ENCODE data around the gene ELK4.

Gene ELK4

GRCh38 chr1:205631768-205632668, at the start of gene ELK4:
TSS of gene ELK4 (minus strand) at chr1:205632011. CDS start at chr1:205623882, 8,129 bp downstream.
- peak; percentile 99 for DNase-seq

- DNase-seq = no peak
Measured at GRCh38 chr1:205681364-205681763, 49.6 kb upstream of the ELK4 start.

- peak; percentile 42 for DNase-seq
Measured at GRCh38 chr1:205680073-205680851, 48.5 kb upstream of the ELK4 start, which contains the start of gene SLC45A3. TSS of gene SLC45A3 (minus strand) at chr1:205680509. CDS start at chr1:205664656, 15,853 bp downstream.

- no peak for DNase-seq
Measured at GRCh38 chr1:205678286-205679111, 46.7 kb upstream of the ELK4 start.

GRCh38 chr1:205677167-205677566, 45.4 kb upstream of the ELK4 start:
- no peak for DNase-seq

- no peak for DNase-seq
Measured at GRCh38 chr1:205676597-205676996, 44.8 kb upstream of the ELK4 start.

GRCh38 chr1:205676002-205676401, 44.2 kb upstream of the ELK4 start:
- DNase-seq = no peak

- DNase-seq = no peak
Measured at GRCh38 chr1:205675247-205675646, 43.4 kb upstream of the ELK4 start.

GRCh38 chr1:205672970-205673369, 41.2 kb upstream of the ELK4 start:
- DNase-seq = no peak

- DNase-seq = no peak
Measured at GRCh38 chr1:205672395-205672889, 40.6 kb upstream of the ELK4 start.

GRCh38 chr1:205670611-205671430, 39.0 kb upstream of the ELK4 start:
- no peak for DNase-seq

GRCh38 chr1:205670150-205670446, 38.3 kb upstream of the ELK4 start:
- DNase-seq = no peak

- no peak for DNase-seq
Measured at GRCh38 chr1:205669341-205670149, 37.7 kb upstream of the ELK4 start.

- no peak for DNase-seq
Measured at GRCh38 chr1:205668951-205669340, 37.1 kb upstream of the ELK4 start.

GRCh38 chr1:205667909-205668643, 36.3 kb upstream of the ELK4 start:
- DNase-seq = no peak

GRCh38 chr1:205666372-205667166, 34.8 kb upstream of the ELK4 start:
- no peak for DNase-seq

- no peak for DNase-seq
Measured at GRCh38 chr1:205665201-205666045, 33.6 kb upstream of the ELK4 start.

- no peak for DNase-seq
Measured at GRCh38 chr1:205664399-205665017, 32.7 kb upstream of the ELK4 start.
